ENCODE results near the gene NAA20.

The NAA20 gene

GRCh38 chr20:19990850-19991249 lies 26.3 kb upstream of the NAA20 start:
- no peak for DNase-seq (ENCODE audit: low read depth)
- TF ChIP-seq CTCF (conservative IDR thresholded peaks at IDR 0.05; ENCODE audit: control insufficient read depth, insufficient read depth, low read depth, low read length): no peak
- no peak overlapping the region for H3K4me3 ChIP-seq (ENCODE audit: control insufficient read depth, low read depth, low read length)

DNA sequence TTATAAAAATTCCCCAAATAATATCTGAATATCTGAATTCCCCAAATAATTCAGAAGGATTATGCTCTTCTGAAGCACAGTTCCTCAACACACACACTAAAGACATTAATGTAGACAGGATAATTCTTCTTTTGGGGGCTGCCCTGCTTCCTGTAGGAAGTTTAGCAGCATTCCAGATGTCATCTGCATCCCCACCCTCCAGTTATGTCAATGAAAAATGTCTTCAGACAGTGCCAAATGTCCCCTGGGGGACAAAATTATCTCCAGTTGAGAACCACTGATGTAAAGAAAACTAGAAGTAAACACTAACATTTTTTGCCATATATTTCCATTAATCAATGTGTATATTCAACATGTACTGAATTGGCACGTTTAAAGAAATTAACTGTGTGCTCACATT lies 25.9 kb upstream of the NAA20 start:
- TF ChIP-seq CTCF (conservative IDR thresholded peaks at IDR 0.05; ENCODE audit: control insufficient read depth, insufficient read depth, low read depth, low read length): no peak
- no peak for DNase-seq (ENCODE audit: low read depth)
- no peak overlapping the region for H3K4me3 ChIP-seq (ENCODE audit: control insufficient read depth, low read depth, low read length)

DNA sequence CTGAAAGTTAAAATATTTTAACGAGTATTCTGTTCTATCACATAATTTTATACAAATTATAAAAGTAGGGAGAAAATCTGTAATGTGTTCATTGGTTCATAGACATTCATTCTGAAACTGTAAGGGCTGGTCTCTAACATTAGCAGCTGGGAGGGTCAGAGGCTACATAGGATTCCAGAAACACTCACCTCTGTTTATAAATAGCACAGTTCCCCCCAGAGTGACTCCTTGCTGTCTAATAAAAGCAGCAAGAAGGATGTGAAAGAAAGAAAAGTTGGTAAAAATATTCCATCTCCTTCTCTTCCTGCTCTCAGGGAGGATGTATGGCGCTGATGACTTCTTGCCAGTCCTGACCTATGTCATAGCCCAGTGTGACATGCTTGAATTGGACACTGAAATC lies 25.3 kb upstream of the NAA20 start:
- no peak overlapping the region for H3K4me3 ChIP-seq (ENCODE audit: control insufficient read depth, low read depth, low read length)
- DNase-seq (ENCODE audit: low read depth): no peak

DNA sequence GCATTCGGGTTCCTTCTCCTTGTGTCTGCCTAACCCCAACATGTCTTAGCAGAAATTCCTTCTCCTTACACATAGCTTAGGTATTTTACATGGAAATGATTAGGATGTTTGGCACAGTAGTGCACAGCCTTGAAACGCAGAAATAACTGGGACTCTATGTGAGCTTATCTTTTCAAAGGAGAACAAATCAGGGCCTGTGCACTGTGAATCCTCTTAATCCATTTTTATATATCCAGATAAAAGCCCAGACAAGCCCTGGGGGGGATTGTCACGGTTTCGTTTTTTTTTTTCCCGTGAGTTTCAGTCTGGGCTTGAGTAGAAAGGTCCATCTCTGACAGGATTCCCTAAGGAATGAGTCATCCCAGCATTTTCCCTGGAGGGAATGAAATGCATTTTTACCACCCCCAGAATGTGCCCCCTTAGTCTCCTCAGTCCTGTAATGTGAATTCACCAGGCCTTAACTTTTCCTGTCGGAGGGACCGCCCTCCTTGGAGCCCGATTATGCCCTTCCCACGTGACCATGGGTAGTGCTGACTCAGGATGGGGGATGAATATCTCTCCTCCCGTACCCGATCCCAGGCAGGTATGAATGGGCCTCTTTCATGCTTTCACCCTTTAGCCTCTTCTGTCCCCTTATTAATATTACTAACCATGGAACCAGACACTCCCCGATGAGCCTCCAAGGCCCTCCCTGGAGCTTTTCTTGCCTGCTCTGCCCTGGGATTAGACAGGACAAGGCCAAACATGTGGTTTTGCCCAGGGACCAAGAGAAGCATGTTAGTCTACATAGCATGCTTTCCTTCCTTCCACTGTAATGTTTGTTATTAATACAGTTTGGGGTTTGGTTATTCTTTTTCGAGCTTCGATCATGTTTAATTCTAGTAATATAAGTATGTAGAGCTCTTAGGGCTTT lies 23.9 kb upstream of the NAA20 start:
- no peak for TF ChIP-seq CTCF (conservative IDR thresholded peaks at IDR 0.05; ENCODE audit: control insufficient read depth, insufficient read depth, low read depth, low read length)
- H3K4me3 ChIP-seq (ENCODE audit: control insufficient read depth, low read depth, low read length): peak overlapping the region; percentile 24
- peak; percentile 87 for DNase-seq (ENCODE audit: low read depth)

More for the DNA sequence above, 25.3 kb upstream of the NAA20 start:
- TF ChIP-seq CTCF (conservative IDR thresholded peaks at IDR 0.05; ENCODE audit: control insufficient read depth, insufficient read depth, low read depth, low read length): no peak

GRCh38 chr20:19993958-19994669 lies 23.0 kb upstream of the NAA20 start:
- peak; percentile 81 for DNase-seq (ENCODE audit: low read depth)
- peak overlapping the region; percentile 13 for H3K4me3 ChIP-seq (ENCODE audit: control insufficient read depth, low read depth, low read length)
- no peak for TF ChIP-seq CTCF (conservative IDR thresholded peaks at IDR 0.05; ENCODE audit: control insufficient read depth, insufficient read depth, low read depth, low read length)

GRCh38 chr20:19995220-19995863 lies 21.8 kb upstream of the NAA20 start:
- H3K4me3 ChIP-seq (ENCODE audit: control insufficient read depth, low read depth, low read length): no peak overlapping the region
- TF ChIP-seq CTCF (conservative IDR thresholded peaks at IDR 0.05; ENCODE audit: control insufficient read depth, insufficient read depth, low read depth, low read length): peak; percentile 83
- peak; percentile 74 for DNase-seq (ENCODE audit: low read depth)
